GM12865 (cell line): ENCODE results near the gene PCDH9.

Source experiments
- DNase-seq: peaks from one replicate; pipeline ENCODE4 v3.0.0; 2010; ENCODE audit warnings: low read depth
- H3K4me3 ChIP-seq: 2 replicates; pipeline ENCODE4 v1.5.1; 2011; ENCODE audit warnings: mild to moderate bottlenecking, low read depth, low read length, control low read depth
- CTCF ChIP-seq: IDR thresholded peaks from 2 replicates; pipeline ENCODE4 v1.5.1; 2011; ENCODE audit warnings: low read length, control low read depth, low read depth, inconsistent platforms; ENCODE audit not compliant: insufficient read depth; ENCODE audit errors: missing control alignments

PCDH9 gene

DNA sequence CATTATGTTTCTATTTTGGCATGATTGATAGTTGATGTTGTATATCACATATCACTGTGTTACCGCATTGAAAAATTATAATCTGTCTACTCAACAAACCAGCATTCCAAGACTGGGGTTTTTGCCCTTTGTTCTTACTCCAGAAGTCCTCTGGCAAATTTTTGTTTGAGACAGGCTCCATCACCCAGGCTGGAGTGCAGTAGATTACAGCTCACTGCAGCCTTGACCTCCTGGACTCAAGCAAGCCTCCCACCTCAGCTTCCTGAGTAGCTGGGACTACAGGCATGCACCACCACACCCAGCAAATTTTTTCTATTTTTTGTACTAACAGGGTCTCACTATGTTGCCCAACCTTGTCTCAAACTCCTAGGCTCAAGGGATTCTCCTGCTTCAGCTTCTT is 741.0 kb downstream of the PCDH9 start:
- no peak for DNase-seq
- TF ChIP-seq CTCF, result no peak
- H3K4me3 ChIP-seq, result no peak overlapping the region

GRCh38 chr13:66483712-66484111 is 746.4 kb downstream of the PCDH9 start:
- TF ChIP-seq CTCF, result no peak
- no peak overlapping the region for H3K4me3 ChIP-seq
- no peak for DNase-seq

- no peak for DNase-seq
- H3K4me3 ChIP-seq, result no peak overlapping the region
- no peak for TF ChIP-seq CTCF
Observed at GRCh38 chr13:66482836-66483235, 747.3 kb downstream of the PCDH9 start.

GRCh38 chr13:66477816-66478215 is 752.3 kb downstream of the PCDH9 start:
- DNase-seq, result no peak
- no peak for TF ChIP-seq CTCF
- no peak overlapping the region for H3K4me3 ChIP-seq

DNA sequence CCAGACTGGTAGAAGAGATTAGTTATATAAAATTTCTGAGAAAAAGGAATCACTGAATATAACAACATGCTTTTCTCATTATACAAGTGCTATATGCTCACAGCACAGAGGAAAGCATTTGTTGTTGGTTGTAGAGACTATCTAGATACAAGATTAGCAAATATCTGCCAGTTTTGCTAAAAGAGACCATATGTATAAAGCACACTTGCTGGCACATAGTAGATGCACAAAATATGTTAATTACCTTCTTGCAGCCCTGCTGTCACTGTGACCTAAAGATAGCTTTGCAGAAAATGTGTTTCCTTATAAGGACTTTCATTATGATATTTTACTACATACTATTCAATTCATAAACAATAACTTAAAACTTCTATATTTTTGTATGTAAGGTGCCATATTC is 755.1 kb downstream of the PCDH9 start:
- TF ChIP-seq CTCF, result no peak
- H3K4me3 ChIP-seq, result no peak overlapping the region
- DNase-seq, result no peak

DNA sequence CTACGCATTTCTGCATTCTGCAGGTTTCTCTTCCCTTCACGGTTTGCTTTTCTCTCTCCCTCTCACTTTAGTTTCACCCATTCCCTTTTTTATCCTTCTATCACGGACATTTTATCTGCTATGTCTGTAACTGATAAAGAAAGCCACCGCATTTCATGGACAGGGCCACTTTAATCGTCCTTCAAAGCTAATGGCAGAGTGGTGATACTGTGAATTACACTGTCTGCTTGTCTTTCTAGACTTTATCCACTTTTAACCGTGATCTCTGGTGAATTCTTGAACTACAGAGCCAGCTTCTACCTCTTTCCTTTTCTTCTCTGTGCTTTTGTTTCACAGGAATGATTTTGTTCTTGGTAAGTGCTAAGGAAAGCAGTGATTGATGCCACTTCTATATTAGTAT is 760.4 kb downstream of the PCDH9 start:
- no peak overlapping the region for H3K4me3 ChIP-seq
- DNase-seq, result no peak
- no peak for TF ChIP-seq CTCF

DNA sequence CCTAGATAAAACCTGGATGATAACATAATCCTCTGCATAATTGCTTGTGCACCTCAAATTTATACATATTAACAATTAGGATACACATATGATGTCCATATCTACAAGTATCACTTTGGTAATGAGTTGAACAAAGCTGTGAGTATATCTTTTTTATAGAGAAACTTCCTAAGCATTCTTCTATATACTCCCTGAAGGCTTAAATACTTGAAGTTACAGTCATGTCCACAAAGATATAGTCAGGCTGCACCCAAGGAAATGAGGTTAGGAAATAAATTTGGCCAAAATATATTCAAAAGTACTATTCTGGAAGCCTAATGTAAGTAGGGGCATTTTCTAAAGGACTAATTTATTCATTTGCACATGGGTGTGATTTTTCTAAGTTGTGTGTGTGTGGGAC is 761.5 kb downstream of the PCDH9 start:
- TF ChIP-seq CTCF, result no peak
- no peak overlapping the region for H3K4me3 ChIP-seq
- DNase-seq, result no peak
